HG03135 (cell line): ENCODE results near the gene TMEM200A.

ENCODE experiments used
- ATAC-seq: cut with Tn5 transposase; IDR thresholded peaks from one replicate; pipeline ENCODE4 v1.9.1; 2021; ENCODE audit warnings: mild to moderate bottlenecking, moderate library complexity; ENCODE audit not compliant: unreplicated experiment

The TMEM200A gene

DNA sequence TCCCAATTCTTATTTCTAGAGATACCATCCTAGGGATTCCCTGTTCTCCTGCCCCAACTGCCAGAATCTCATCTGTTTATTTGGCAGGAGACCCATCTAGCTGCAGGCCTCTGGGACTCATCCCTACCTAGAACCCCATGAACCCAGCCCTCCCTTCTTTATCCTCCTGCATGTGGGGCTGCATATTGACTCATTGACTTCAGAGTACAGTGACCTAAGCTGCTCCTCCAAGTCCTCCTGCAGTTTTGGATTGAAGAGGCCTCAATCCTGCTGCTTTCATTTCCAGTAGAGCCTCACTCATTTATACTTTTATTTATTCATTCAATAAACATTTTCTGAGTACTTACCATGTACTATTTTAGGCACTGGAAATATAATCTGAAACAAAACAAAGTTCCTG lies 11.6 kb downstream of the TMEM200A start:
- no peak for ATAC-seq

GRCh38 chr6:130377915-130378314 lies 12.1 kb downstream of the TMEM200A start:
- no peak for ATAC-seq

GRCh38 chr6:130379223-130379622 lies 13.4 kb downstream of the TMEM200A start:
- no peak for ATAC-seq

- ATAC-seq, result no peak
Measured at GRCh38 chr6:130381012-130381411, 15.2 kb downstream of the TMEM200A start.

DNA sequence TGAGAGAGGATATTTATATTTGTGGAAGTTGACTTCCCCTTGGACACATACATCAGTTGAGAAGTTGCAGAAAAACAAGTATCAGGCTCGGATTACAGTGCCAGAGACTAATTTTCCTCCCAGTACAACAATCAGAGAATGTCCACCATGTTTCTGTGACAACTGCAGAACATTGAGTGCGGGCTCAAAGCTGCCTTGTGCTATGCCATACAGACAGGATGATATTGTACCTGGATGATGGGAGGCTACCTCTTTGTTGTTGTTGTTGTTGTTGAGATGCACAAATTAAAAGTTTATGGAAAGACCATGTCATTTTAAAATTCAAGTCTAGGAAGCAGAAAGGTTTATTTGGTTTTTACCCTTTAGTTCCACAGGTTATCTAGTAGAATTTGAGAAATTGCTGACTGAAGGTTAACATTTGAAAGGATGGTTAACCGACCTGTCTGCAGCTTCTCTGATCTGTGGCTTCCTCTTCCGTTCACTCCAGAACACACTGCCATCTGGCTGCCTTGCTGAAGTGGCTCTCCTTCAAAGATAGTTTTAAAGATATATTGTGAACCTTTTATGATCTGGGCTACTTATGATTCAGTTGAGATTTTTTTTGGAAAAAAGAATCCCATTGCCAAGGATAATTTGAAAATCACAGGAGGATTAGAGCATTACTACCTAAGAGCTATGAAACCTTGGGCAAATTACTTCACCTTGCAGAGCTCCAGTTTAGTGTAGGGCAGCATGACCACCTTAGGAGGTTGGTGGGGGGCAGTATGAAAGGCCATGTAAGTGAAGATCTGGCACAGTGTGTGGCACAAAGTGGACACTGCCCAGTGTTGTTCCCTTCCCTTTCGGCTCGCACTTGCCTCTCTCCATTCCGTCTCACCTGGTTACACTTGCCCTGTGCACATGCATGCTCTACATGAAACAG lies 15.9 kb downstream of the TMEM200A start:
- peak; percentile 85 for ATAC-seq

- ATAC-seq, result no peak
Measured at GRCh38 chr6:130382872-130383490, 17.2 kb downstream of the TMEM200A start.

DNA sequence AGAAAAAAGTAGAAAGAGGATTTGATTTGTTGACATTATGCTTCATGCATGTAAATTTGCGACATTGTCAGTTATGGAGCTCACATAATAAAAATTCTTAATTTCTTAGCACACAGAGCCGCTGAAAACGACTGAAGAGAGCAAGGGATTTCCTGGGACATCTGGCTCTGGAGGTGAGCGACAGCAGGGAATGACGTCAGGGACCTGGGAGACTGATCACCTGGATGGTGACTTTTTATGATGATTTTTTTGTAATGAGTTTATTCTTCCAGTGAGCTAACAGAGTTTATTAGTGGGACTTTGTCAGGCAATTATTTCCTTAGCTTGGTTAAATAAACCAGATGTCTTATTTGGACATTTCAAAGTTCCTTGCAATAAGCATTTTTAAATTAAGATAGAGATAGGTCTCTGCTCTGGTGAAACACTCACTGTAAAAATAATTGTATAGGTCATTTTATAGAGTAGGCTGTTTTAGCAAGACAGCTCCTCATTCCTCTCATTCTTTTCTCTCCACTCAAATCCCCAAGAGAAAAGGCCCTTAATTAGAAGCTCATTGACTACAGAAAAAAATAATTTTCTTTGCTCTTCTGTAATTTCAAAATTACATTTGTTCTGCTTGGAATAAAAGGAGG lies 19.4 kb downstream of the TMEM200A start:
- no peak for ATAC-seq

DNA sequence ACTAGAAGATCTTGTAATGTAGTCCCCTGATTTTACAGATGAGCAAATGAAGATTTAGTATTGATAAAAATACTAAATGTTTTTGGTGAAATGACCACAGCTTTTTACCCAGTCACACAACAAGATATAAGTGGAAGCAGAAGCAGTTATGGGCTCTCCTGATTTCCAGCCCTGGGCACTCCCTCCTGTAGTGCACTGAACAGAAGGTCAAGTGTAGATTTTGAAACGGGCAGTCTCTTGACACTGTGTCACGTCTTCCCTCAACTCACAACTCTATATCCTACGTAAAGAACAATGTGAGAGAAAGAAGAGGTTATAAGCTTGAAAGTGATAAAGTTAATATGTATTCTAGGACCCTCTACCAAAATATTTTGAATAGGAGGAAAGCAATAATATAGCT lies 23.3 kb downstream of the TMEM200A start:
- ATAC-seq, result no peak

GRCh38 chr6:130390890-130391289 lies 25.1 kb downstream of the TMEM200A start:
- ATAC-seq, result no peak

GRCh38 chr6:130393306-130393705 lies 27.5 kb downstream of the TMEM200A start:
- no peak for ATAC-seq

GRCh38 chr6:130394246-130394645 lies 28.4 kb downstream of the TMEM200A start:
- ATAC-seq, result no peak

GRCh38 chr6:130395164-130395563 lies 29.3 kb downstream of the TMEM200A start:
- no peak for ATAC-seq

GRCh38 chr6:130396722-130397121 lies 30.9 kb downstream of the TMEM200A start:
- no peak for ATAC-seq

DNA sequence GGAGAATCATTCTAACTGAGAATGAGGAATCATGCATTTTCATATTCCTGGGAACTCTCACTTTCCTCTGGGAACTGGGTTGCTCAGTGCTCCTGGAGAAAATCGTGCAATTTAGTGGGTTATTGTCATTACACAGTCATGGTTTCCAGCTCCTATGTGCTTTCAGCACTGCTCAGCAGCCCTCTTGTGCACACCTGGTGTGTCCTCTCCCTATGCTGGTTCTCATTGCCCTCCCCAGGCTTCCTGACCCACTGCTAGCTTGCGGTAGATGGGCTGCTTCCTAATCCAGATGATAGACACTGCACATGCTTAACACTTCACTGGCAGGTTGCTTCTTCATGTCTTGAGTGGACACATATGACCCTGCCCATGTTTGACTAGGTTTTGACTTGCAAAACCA lies 39.7 kb downstream of the TMEM200A start:
- ATAC-seq, result no peak

DNA sequence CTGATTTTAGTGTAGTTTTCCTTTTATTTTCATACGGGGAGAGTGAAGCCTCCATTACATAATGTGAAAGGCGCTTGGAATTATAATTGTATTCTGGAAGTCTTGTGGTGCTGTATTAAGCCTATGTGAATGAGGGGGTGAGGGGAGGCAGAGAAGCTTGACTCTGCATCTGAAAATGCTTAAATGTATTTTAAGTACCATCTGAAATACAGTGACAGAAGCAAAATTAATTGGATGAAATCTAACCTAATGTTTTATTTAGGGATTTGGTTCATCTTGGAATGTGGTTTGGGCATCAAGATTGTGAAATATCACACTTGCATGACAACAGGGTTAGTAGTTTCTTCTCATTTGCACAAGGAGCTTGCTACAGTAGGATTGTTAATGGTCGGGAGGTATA lies 41.2 kb downstream of the TMEM200A start:
- ATAC-seq, result no peak

GRCh38 chr6:130409418-130410100 lies 43.7 kb downstream of the TMEM200A start:
- ATAC-seq, result no peak

DNA sequence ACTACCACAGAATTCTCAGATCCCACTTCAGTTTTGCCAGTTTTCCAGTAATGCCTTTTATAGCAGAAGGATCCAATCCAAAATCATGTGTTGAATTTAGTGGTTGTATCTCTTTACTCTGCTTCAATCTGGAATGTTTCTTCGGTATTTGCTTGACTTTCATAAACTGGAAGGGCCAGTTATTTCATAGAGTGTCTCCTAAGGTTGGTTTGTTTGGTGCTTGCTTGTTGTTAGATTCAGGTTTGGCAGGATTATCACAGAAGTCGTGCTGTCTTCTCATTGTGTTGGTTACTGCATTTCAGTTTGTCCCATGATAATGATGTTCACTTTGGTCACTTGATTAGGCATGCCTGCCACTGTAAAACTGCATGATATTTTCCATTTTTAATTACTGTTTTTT lies 45.7 kb downstream of the TMEM200A start:
- no peak for ATAC-seq

- no peak for ATAC-seq
Measured at GRCh38 chr6:130412556-130413290, 46.9 kb downstream of the TMEM200A start.

DNA sequence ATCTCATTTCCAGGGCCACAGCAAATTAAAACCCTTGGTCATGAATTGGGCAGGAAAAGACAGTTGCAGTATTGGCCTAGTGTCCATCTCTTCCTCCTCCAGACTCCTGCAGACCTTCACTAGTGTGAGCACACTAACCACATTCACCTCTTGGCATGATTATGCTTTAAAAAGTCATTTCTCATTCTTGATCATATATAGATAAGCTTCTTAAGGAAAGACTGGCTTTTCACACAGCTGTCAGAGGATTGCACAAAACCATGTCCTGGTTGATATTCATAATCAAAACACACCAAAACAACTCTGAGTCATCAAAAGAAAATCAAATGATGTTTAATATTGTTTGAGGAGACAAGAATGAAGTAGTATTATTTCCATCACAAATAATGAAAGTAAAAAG lies 52.1 kb downstream of the TMEM200A start:
- no peak for ATAC-seq

DNA sequence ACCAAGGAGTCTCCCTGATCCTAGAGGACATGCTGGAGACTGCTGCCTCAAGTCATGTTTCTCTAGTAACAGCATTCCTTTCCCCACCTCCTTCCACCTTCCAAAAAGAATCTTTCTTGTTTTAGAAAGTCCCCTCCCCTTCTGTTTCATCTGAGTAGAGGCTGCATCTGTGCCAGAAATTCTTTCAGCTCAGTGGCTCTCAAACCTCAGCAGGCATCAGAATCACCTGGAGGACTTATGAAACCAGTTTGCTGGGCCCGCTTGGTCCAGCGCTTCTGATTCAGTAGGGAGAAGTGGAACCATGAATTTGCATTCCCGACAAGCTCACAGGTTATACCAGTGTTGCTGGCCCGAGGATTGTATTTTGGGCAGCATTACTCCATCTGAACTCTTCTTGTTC lies 55.1 kb downstream of the TMEM200A start:
- no peak for ATAC-seq

GRCh38 chr6:130421585-130421984 lies 55.8 kb downstream of the TMEM200A start:
- ATAC-seq, result no peak
